LHCN-M2 (cell line): ENCODE results near the gene OR51V1. TPM values are rescaled to one million over a fixed set of nuclear protein-coding genes. Genes with fewer than 3 reads are reported as not detected.
"Not testable (repeated sequence)": the region's sequence is repeated elsewhere in the genome, so short reads cannot be mapped to it uniquely, and the experiment has no call there.

Source experiments
- DNase-seq: peaks from one replicate; pipeline ENCODE4 v3.0.0-alpha.2; 2012; ENCODE audit warnings: low read depth
- total RNA-seq: library from RNA; depleted of rRNA; stranded (reverse); fragments of >200 nt; gene quantifications from 2 replicates; pipeline ENCODE4 v1.2.3, GENCODE V29; 2014; rRNA removed

OR51V1 gene
- total RNA-seq, 1 experiment from 2014 or later: not detected

- not testable (repeated sequence) for DNase-seq
Observed at GRCh38 chr11:5165898-5166297, 34.6 kb downstream of the OR51V1 start.

DNA sequence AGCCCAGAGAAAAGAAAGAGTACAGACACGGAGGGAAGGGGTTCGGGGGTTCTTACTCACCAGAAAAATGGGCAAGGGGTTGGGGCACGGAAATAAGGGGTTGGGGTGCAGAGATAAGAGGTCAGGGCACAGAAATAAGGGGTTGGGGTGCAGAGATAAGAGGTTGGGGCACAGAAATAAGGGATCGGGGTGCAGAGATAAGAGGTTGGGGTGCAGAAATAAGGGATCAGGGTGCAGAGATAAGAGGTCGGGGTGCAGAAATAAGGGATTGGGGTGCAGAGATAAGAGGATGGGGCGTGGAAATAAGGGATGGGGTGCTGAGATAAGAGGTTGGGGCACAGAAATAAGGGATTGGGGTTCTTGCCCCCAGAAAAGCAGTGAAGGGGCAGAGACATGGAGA lies 35.7 kb downstream of the OR51V1 start:
- not testable (repeated sequence) for DNase-seq

GRCh38 chr11:5161045-5161444 lies 39.4 kb downstream of the OR51V1 start:
- DNase-seq: not testable (repeated sequence)

- DNase-seq: not testable (repeated sequence)
Observed at GRCh38 chr11:5160217-5160616, 40.3 kb downstream of the OR51V1 start.

DNA sequence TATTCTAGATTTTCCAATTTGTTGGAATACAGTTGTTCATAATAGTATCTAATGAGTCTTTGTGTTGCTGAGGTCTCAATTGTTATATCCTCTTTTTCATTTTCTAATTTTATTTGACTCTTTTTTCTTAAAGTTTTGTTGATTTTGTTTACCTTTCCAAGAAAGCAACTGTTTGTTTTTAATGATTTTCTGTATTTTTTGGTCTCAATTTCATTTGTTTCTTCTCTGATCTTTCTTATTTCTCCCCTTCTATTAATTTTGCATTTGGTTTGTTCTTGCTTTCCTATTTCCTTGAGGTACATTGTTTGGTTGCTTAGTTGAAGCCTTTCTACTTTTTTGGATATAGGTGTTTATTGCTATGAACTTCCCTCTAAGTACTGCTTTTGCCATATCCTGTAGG lies 40.7 kb downstream of the OR51V1 start:
- no peak for DNase-seq

GRCh38 chr11:5154657-5155056 lies 45.8 kb downstream of the OR51V1 start, which contains the start of gene OR52A1:
Gene OR52A1 (minus strand): TSS chr11:5154757. CDS start chr11:5152369, 2,388 bp downstream.
- no peak for DNase-seq

- no peak for DNase-seq
Observed at GRCh38 chr11:5153574-5154431, 46.7 kb downstream of the OR51V1 start.

DNA sequence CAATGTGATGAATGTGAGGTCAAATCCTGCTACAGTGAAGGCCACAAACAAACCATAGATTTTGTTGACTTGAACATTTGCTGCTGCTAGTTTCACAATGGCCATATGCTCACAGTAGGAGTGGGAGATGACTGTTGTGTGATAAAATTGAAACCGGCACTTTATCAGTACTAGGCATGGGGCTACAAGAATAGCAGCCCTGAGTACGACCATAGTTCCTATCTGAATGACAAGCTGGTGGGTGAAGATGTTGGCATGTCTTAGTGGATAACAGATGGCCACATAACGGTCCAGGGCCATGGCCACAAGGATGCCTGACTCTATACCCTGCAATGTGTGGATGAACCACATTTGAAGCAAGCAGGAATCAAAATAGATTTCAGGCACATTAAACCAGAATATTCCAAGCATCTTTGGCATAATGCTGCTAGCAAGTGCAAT lies 48.7 kb downstream of the OR51V1 start:
- no peak for DNase-seq

Other genes with a start within 250 kb of the OR51V1 start
- gene OR51A2, start 245.0 kb downstream of the OR51V1 start, total RNA-seq: not detected in 2 replicates
- gene OR51L1, start 205.8 kb downstream of the OR51V1 start, total RNA-seq: not detected in 2 replicates
- not detected in 2 replicates for gene OR52J3, start 154.2 kb downstream of the OR51V1 start, total RNA-seq
- not detected in 2 replicates for gene OR52E2, start 141.1 kb downstream of the OR51V1 start, total RNA-seq
- not detected in 2 replicates for gene OR52E1, start 131.1 kb downstream of the OR51V1 start, total RNA-seq
- not detected in 2 replicates for gene OR52A5, start 62.3 kb downstream of the OR51V1 start, total RNA-seq
- gene OR52A1, start 45.9 kb downstream of the OR51V1 start, total RNA-seq: not detected in 2 replicates
- gene HBB, start 26.4 kb upstream of the OR51V1 start, total RNA-seq: not detected in 2 replicates
- not detected in 2 replicates for gene HBD, start 33.8 kb upstream of the OR51V1 start, total RNA-seq
- gene HBG1, start 49.2 kb upstream of the OR51V1 start, total RNA-seq: not detected in 2 replicates
- not detected in 2 replicates for gene HBG2, start 54.1 kb upstream of the OR51V1 start, total RNA-seq
- gene HBE1, start 69.3 kb upstream of the OR51V1 start, total RNA-seq: not detected in 2 replicates
- gene OR51B4, start 101.3 kb upstream of the OR51V1 start, total RNA-seq: not detected in 2 replicates
- gene OR51B2, start 123.6 kb upstream of the OR51V1 start, total RNA-seq: not detected in 2 replicates
- not detected in 2 replicates for gene OR51B5, start 142.8 kb upstream of the OR51V1 start, total RNA-seq
- not detected in 2 replicates for gene OR51B6, start 150.8 kb upstream of the OR51V1 start, total RNA-seq
- gene OR51M1, start 183.1 kb upstream of the OR51V1 start, total RNA-seq: not detected in 2 replicates
- not detected in 2 replicates for gene OR51Q1, start 221.4 kb upstream of the OR51V1 start, total RNA-seq
- not detected in 2 replicates for gene OR51I1, start 240.8 kb upstream of the OR51V1 start, total RNA-seq
- not detected in 2 replicates for gene OR51I2, start 248.6 kb upstream of the OR51V1 start, total RNA-seq